ENCODE measurements around the gene TP53TG5.

Gene TP53TG5

GRCh38 chr20:45344168-45344860, 33.8 kb downstream of the TP53TG5 start:
- no peak for DNase-seq

DNA sequence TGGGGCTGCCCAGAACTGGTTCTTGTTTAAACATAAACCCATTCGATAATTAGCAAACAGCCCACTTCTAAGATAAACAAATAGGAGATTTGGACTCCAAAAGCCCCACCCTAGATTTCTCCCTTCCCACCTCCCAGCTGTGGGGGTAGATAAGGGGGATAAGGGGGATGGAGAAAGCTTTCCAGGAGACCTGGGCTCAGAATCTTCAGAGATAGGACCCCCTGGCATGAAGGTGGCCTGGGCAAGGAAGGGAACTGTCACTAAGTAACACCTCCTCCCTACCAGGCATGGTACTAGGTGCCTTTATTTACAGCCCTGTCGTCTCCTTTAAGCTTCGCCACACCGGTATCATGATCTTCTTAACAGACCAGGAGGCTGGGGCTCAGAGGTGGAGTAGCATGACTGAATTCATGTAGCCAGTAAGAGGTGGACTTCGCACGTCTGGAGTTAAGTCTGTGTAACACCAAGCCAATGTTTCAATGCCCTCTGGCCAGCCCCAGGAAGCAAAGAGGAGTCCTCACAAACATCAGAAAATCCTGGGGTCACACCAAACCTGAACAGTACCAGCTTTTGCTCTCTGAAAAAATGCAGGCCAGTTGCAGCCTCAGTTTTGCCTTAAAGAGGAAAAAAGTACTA, 34.5 kb downstream of the TP53TG5 start:
- no peak for DNase-seq

DNA sequence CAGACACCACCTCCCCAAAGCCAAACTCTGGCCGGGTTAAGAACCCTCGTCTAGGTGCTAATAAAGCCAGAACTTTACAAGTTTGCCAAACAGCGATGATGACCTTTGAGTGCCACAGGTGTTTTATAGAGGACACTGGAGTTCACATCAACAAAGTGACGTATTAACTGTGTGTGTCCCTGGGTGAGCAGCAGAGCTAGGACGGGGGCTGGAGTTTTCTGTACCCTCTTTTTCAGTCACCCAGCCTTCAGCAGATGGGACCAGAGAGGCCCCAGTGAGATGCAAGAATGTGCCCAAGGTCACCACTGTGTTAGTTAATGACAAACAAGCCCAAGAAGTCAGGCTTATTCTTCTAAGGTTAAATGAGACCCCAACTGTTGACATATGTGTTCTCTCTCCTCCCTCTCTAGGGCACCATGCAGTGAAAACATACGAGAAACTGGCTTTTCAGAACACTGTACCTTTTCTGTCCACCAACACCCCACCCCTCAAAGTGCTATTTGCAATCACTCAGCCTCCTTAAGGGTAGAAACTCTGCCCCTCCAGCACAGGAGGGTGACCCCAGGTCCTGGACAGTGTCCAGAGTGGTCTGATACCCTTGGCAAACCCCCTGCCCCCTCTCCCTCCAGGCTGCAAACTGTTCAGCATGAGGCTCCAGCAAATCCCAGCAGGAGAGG, 35.1 kb downstream of the TP53TG5 start:
- no peak for DNase-seq

DNA sequence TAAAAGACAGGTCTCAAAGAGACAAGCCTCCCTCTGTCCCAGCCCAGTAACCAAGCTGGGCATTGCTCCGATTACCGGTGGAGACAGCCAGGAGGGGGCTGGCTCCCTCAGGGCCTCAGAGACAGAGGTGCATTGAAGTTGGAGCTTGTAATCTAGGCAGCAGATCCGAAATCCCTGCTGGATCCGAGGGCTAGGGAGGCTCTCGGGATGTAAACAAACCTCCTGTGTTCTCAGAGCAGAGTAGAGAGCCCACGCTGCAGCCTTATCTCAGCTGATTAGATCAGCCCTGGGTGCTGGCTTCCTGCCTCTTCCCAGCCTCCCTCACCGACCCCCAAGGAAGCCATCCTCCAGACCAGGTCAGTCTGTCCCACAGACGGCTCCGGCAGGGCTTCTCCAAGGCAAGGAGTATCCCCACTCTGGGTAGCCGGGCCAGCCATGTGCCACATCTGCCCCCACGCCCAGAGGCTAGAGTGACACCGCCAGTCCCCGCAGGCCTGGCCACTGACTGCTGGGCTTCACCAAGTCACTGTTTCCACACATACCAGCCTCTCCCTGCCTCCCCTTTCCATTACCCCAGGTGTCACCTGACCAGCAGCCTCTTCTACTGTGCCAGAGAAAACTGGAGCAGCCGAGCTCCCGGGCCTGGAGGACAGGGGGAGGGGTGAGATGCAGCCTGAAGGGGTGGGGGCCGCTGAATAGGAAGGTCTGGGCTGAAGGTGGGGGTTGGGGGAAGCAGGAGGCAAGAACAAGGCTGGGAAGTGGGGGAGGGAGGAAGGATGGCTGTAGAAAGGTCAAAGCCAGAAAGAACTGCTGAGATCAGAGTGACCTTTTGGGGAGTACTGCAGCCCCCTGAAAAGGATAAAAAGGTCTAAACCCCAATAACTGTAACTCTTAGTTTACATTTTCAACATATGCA, 35.9 kb downstream of the TP53TG5 start:
- DNase-seq: no peak

GRCh38 chr20:45341579-45341938, 36.6 kb downstream of the TP53TG5 start:
- no peak for DNase-seq

DNA sequence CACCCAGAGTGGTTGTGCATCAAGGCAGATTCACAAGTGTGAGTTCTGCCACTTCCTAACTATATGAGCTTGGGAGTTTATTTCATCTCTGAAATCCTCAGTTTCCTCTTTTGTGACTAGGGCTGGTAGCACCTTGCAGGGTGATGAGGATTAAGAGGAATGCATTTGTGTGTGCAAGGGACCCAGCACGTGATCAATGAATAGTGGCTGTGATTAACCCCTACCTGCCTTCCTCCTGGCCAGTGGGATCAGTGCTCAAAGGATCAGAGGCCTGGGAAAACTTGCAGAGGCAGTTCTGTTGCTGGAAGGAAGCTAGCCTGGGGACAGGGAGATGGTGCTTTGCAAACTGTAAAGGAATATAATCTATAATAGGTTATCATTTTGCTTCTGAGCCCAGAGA, 37.2 kb downstream of the TP53TG5 start:
- no peak for DNase-seq

DNA sequence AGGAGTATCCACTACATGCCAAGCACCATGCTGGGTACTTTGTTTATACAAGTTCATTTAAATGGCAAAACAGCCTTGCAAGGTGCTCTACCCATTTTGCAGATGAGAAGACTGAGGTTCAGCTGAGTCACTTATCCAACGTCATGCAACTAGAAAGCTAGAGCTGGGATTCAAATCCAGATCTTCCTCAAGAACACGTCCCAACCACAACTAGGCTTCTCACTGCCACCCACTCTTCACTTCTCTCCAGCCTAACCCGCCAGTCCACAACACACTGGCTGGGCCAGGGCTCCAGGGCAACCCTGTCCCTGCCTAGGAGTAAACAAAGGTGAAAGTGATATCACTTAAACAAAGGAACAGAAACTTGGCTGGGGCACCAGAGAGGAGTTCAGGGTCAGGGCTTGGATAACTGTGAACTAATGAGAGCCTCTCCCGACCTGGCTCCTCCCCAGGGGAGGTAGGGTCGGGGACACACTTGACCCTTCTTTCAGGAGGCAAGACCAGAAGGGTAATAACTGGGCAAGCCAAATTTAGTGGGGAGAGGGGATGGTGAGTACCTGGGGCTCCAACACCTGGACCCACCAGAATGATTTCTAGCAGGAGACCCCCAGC, 37.8 kb downstream of the TP53TG5 start:
- no peak for DNase-seq

DNA sequence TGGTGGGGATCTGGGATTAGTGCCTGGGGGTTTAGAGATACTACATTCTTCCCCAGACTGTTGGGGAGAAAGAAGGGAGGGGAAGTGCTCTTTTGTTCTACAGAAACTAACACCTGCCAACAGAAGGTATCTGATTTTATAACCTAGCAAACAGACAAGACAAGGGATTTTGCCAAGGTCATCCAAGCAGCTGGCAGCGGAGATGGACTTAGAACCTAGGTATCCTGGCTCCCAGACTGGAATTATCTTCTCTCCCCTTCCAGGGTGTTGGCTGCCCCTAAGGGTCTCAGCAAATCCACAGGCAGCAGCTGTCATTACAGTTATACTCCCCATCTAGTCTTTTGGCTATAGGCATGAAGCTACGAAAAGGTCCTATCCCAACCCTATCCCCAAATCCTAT, 38.3 kb downstream of the TP53TG5 start:
- no peak for DNase-seq

DNA sequence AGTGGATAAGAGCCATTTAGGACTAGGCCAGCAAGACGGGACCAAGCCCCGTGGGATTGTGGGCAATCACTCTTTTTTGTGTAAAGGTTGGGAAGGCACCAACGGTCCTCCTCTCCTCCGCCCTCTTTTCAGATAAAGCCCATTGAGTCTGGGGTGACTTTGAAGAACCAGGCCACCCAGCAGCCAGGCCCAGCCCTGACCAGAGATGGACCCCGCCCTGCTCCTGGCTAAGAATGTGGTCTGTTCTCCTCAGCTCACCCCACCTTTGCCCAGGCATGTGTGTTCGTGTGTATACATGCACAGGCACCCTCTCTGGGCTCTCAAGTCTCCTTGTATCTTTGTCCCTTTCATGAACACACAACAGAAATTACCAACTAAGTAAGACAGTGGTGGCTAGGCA, 39.0 kb downstream of the TP53TG5 start:
- no peak for DNase-seq

DNA sequence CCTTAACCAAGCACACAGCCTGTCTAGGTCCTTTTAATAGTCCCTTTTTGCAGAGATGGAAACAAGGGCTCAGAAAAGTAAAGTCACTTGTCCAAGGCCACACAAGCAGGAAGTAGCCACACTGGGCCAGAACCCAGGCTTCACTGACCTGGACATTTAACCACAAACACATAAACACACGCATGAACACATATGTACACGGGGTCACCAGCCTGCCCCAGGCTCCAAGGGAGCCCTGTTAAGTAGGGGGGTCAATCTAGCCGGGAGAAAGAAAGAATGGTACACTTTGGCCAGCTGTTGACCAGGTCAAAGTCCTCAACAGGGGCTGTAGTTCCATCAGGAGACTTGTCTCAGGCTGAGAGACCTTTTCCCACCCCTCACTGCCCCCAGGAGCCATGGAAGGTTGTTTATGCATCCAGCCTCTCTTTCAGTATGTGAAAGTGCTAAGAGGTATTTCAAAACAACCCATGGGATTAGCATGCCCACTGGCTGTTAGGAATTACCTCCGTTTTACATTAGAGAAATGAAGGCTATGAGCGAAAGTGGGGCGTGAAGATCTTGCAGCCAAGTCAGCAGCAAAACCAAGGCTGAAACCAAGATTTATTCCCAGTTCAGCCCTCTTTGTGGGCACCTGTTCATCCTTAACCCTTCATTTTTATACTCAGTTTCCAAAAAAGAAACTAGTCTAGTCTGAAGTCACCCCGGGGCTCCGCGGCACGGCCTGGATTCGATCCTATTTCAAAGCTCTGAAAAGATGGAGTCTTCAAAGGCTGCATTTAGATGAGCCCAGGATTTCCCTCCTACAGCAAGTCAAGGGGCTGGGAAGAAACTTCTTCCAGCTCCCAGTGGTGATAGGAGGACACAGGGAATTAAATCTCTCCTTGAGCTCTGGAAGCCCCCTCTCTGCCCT, 39.7 kb downstream of the TP53TG5 start:
- DNase-seq: no peak

GRCh38 chr20:45337367-45338120, 40.6 kb downstream of the TP53TG5 start:
- no peak for DNase-seq

- no peak for DNase-seq
These were observed 41.4 kb downstream of the TP53TG5 start for GRCh38 chr20:45336530-45337366.

- no peak for DNase-seq
These were observed 47.6 kb downstream of the TP53TG5 start for GRCh38 chr20:45330476-45330875.

DNA sequence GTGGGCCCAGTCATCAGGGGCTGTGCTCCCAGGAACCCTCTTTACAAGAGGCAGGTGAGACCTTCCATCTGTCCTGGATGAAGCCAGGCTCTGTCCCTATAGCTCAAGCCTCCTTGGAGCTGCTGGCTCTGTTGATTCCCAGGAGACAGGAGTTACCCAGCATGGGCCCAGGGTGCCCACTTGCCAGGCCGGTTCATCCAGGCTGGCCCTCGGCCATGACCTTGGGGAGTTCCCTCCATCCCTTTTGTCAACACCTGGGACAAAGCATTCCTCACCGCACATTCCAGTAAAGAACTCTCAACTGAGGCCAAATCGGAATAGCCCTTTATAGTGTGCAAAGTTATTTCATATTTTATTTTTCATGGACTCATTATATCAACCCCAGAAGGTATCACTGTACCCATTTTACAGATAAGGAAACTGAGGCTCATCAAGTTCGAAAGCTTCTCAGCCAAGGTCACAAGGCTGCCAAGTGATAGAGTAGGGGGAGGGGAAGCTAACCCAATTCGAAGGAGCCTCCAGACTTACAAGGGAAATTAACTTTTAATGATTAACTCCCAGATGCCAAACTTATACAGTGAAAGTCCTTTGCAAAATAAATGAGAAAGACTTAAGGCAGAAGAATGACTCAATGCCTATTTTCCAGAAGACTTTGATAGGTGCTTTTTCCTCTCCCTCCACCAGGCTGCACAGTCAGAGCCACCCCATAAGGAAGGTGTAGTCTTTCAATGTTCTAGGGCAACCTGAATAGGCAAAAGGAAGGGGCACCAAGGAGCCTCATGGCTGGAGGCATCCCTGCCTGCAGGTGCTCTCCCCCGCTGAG, 48.4 kb downstream of the TP53TG5 start:
- DNase-seq: no peak

- no peak for DNase-seq
These were observed 49.7 kb downstream of the TP53TG5 start for GRCh38 chr20:45328451-45328850.

DNA sequence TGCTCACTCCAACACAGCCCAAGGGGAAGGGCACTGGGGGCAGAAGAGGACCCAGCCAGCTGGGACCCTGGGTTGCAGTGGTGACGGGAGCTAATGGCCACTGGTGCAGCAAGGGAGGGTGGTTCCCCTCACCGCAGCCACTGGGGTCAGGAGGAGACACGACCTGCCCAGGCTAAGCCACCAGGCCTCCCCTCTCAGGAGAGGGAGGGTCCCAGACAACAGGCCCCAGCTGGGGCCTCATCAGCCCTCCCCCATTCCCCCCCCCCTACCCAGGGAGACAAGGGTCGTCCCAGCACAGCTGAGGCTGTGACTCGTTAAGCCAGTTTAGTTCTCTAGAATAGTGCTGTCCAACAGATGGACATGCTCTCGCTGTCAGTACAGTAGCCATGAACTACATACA, 52.8 kb downstream of the TP53TG5 start:
- no peak for DNase-seq

DNA sequence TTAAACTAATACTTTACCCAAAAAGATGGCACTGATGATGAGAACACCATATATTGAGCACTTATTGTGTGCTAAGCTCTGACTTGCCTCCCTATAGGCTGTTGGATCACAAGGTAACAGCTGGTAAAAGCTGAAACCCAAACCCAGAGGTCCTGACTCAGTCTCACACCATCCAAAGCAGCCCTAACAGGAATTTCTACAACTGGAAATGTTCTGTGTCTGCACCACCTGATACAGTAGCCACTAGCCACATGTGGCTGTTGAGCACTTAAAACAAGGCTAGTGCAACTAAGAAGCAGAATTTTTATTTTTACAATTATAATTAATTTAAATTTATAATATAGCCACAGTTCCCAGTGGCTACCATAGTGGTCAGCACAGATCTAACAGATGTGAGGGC, 54.4 kb downstream of the TP53TG5 start:
- DNase-seq: no peak

DNA sequence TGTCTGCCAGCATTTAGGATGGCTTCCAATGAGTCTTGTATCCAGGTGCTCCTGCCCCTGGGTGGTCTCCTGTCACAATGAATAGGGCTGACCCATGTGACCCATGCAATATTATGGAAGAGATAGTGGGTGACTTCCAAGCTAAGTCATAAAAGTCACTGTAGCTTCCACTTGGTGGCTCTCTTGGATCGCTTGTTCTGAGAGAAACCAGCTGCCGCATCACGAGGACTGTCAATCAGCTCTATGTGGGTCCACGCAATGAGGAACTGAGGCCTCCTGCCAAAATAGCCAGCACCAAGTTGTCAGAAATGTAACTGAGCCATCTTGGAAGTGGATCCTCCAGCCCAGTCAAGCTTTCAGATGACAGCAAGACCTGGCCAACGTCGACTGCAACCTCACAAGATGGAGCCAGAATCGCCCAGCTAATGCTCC, 55.2 kb downstream of the TP53TG5 start:
- DNase-seq: no peak
